K562 (cell line): ENCODE results near the gene ZCWPW1. TPM values are rescaled to one million over a fixed set of nuclear protein-coding genes. Genes with fewer than 3 reads are reported as not detected.

Source experiments
- ATAC-seq: fragments of 200-7000 bp; cut with Tn5 transposase; 3 replicates; pipeline ENCODE4 v1.9.1; 2020; ENCODE audit warnings: moderate library complexity
- BruUV-seq: library from RNA; stranded (reverse); fragments of 400-500 nt; replicated peaks from 2 replicates; lab custom pipeline; 2021; lab: Mats Ljungman, UMichigan
- CTCF ChIA-PET: fragments of 300-600 bp; formaldehyde crosslinking; extraction: SDS; loops from one replicate; lab custom pipeline; 2021; ENCODE audit warnings: low intra/inter-chr PET ratio; lab: Yijun Ruan, JAX
- POLR2A ChIA-PET: fragments of 300-600, 350-650 bp; sonication (Branson Sonifier 250); formaldehyde crosslinking; extraction: SDS; loops from one replicate; lab custom pipeline; 2021; ENCODE audit warnings: antibody characterized with exemption, inconsistent platforms; lab: Yijun Ruan, JAX
- DNase-seq, 4 experiments: peaks; one replicate each; pipeline versions ENCODE4 v3.0.0 to v3.0.0-alpha.2; 2011 to 2018; ENCODE audit warnings: low spot score in 3 of 4, mixed read lengths in 3 of 4; ENCODE audit errors: extremely low read depth in 1 of 4
- FAIRE-seq: peaks from 2 replicates; lab custom pipeline; 2011; peaks lifted over from hg19 to GRCh38; lab: Jason Lieb, UNC
- H2AFZ ChIP-seq: 2 replicates; pipeline ENCODE4 v1.6.0; 2011; ENCODE audit warnings: low read depth, low read length, control low read depth, inconsistent platforms
- H3K27ac ChIP-seq: fragments of 200-600 bp; 3 replicates; pipeline ENCODE4 v1.8.0; 2011; ENCODE audit warnings: low read depth, mild to moderate bottlenecking, control low read depth, inconsistent platforms, low read length, moderate library complexity, mixed read lengths; ENCODE audit errors: extremely low read depth
- H3K27me3 ChIP-seq, 2 experiments: fragments of 300-600 bp in 1 of 2; 2 replicates in 1 of 2; 3 replicates in 1 of 2; pipeline versions ENCODE4 v1.6.0 to v1.8.0; 2011; ENCODE audit warnings: inconsistent platforms in 2 of 2, low read length in 2 of 2, mild to moderate bottlenecking in 1 of 2, mixed read lengths in 1 of 2, moderate library complexity in 1 of 2; ENCODE audit not compliant: control insufficient read depth in 2 of 2, insufficient read depth in 2 of 2
- H3K36me3 ChIP-seq: fragments of 300-600 bp; 3 replicates; pipeline ENCODE4 v1.8.0; 2011; ENCODE audit warnings: mild to moderate bottlenecking, low read length, inconsistent platforms; ENCODE audit not compliant: control insufficient read depth, insufficient read depth
- H3K4me1 ChIP-seq, 2 experiments: fragments of 200-600 bp in 1 of 2; replicated peaks in 1 of 2; 2 replicates in 1 of 2; 3 replicates in 1 of 2; pipeline versions ENCODE4 v1.5.1 to v1.8.0; 2011; ENCODE audit warnings: inconsistent platforms in 2 of 2, low read length in 2 of 2, mild to moderate bottlenecking in 1 of 2, mixed read lengths in 1 of 2, moderate library complexity in 1 of 2; ENCODE audit not compliant: control insufficient read depth in 2 of 2, insufficient read depth in 2 of 2
- H3K4me2 ChIP-seq: 2 replicates; pipeline ENCODE4 v1.6.1; 2011; ENCODE audit warnings: low read length, control low read depth, inconsistent platforms, mixed read lengths; ENCODE audit not compliant: insufficient read depth
- H3K4me3 ChIP-seq: fragments of 200-600 bp; sonication (generic), shearing (Covaris generic); 2 replicates; pipeline ENCODE4 v1.5.1; 2016; ENCODE audit warnings: control low read depth, inconsistent platforms
- H3K79me2 ChIP-seq: fragments of 200-600 bp; 3 replicates; pipeline ENCODE4 v1.8.0; 2011; ENCODE audit warnings: low read length, inconsistent platforms; ENCODE audit not compliant: control insufficient read depth, insufficient read depth
- H3K9ac ChIP-seq, 2 experiments: 2 replicates each; pipeline versions ENCODE4 v1.6.0 to v1.6.1; 2011; ENCODE audit warnings: low read depth in 2 of 2, low read length in 2 of 2, control low read depth in 1 of 2, inconsistent platforms in 1 of 2, mild to moderate bottlenecking in 1 of 2, mixed read lengths in 1 of 2; ENCODE audit not compliant: insufficient read depth in 1 of 2
- H3K9me1 ChIP-seq: one replicate; pipeline ENCODE4 v1.6.0; 2011; ENCODE audit warnings: inconsistent platforms, mild to moderate bottlenecking, low read length, moderate library complexity; ENCODE audit not compliant: control insufficient read depth, insufficient read depth
- H3K9me3 ChIP-seq: replicated peaks from 2 replicates; pipeline ENCODE4 v1.5.1; 2011; ENCODE audit warnings: low read depth, low read length, inconsistent platforms; ENCODE audit not compliant: control insufficient read depth, insufficient read depth
- H4K20me1 ChIP-seq: replicated peaks from 2 replicates; pipeline ENCODE4 v1.6.1; 2011; ENCODE audit warnings: low read length, inconsistent platforms, mixed read lengths; ENCODE audit not compliant: control insufficient read depth, insufficient read depth
- E2F6 ChIP-seq, 2 experiments: IDR thresholded peaks; 2 replicates each; pipeline ENCODE4 v1.6.1; 2011; ENCODE audit warnings: borderline replicate concordance in 1 of 2, control low read depth in 1 of 2, low read depth in 1 of 2, low read length in 1 of 2, mild to moderate bottlenecking in 1 of 2, mixed read lengths in 1 of 2, moderate library complexity in 1 of 2; ENCODE audit not compliant: insufficient read depth in 1 of 2, insufficient read length in 1 of 2, poor library complexity in 1 of 2, severe bottlenecking in 1 of 2; ENCODE audit errors: extremely low read depth in 1 of 2
- PHF8 ChIP-seq: fragments of 200-600 bp; sonication (generic); IDR thresholded peaks from 2 replicates; pipeline ENCODE4 v1.6.1; 2012; ENCODE audit warnings: mixed run types, mild to moderate bottlenecking, inconsistent platforms, low read length, moderate library complexity, borderline replicate concordance
- U2AF1 ChIP-seq: fragments of 200-400 bp; formaldehyde crosslinking; optimal IDR thresholded peaks from 2 replicates; pipeline ENCODE3; 2017; ENCODE audit warnings: mild to moderate bottlenecking, low read depth, low read length, moderate library complexity
- ZNF121 ChIP-seq: sonication (generic); formaldehyde crosslinking; conservative IDR thresholded peaks from 2 replicates; pipeline ENCODE4 v1.8.0; 2022; ENCODE audit warnings: missing genetic modification reagents
- WGBS: fragments of 100-300 bp; shearing (Covaris generic); methylation state at CpG from one replicate; pipeline ENCODE4 v1.1.6; 2016; ENCODE audit warnings: low coverage, mixed read lengths; ENCODE audit not compliant: insufficient coverage; ENCODE audit errors: missing lambda C conversion rate; 5-methylcytosine and 5-hydroxymethylcytosine counted together
- in situ Hi-C: fragments of 300-500 bp; cut with MboI; formaldehyde crosslinking; loops from 4 replicates; pipeline ENCODE4 v1.15.0; 2018; ENCODE audit warnings: inconsistent platforms, mixed read lengths
- intact Hi-C: fragments of 100-400 bp; cut with micrococcal nuclease; formaldehyde crosslinking; loops from 2 replicates; pipeline ENCODE4 v1.14.2; 2022
- polyA plus RNA-seq, 8 experiments: library from polyadenylated mRNA; depleted of rRNA in 4 of 8; stranded (reverse) in 5 of 8; unstranded in 3 of 8; fragments of >200 nt; fragmentation: Nextera tagmentation in 2 of 8; fragmentation: Illumina TruSeq in 1 of 8; extraction: Ambion mirVana in 2 of 8; extraction: Trizol in 1 of 8; gene quantifications; 2 replicates each; pipeline versions ENCODE4 v1.2.1 to v1.2.3, GENCODE V29; 2011 to 2014; ENCODE audit warnings: inconsistent platforms in 1 of 8, missing spikeins in 1 of 8
- total RNA-seq, 7 experiments: library from RNA; depleted of rRNA in 6 of 7; stranded (reverse); fragments of >200 nt in 6 of 7; fragmentation: Illumina TruSeq in 2 of 7; extraction: Trizol in 2 of 7; gene quantifications; 2 replicates each; pipeline versions ENCODE4 v1.2.1 to v1.2.3, GENCODE V29; 2011 to 2021; ENCODE audit warnings: low replicate concordance in 1 of 7

ZCWPW1 gene
- total and polyA plus RNA-seq, 9 of the 15 experiments (the other 6 are each of a cell fraction or from before 2014, with no cell fraction given) = 0.18 to 1.7 (median 1.2) TPM

DNA sequence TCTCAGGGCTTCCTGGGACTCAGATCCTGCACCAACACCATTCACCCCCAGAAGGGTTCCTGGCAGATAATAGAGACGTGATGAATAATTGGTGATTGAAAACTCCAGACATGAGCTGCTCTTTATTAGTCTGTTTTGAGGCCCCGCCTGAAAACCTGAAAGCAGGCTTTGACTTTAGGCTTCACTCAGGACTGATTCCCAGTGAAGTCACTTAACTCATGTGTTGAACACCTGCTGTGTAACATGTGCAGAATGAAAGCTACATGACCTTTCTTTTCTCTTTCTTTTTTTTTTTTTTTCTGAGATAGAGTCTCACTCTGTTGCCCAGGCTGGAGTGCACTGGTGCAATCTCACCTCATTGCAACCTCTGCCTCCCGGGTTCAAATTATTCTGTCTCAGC is 26.7 kb upstream of the ZCWPW1 start:
- WGBS = 61% methylated on average over 3 of the region's 3 CpGs
- Histone ChIP-seq H3K79me2 (peaks cover 2% of the 10 kb centered on the region; the same call in 2 of the 3 replicates), H3K9me1 (no peaks in the 10 kb centered on the region), H3K9me3 (no peaks in the 10 kb centered on the region), H3K27me3 (no peaks in the 10 kb centered on the region), H3K4me3 (no peak overlapping the region), H3K4me1 (peaks cover 3 to 23% of the 10 kb centered on the region in 2 experiments; a peak in 3 of 5 replicates), H4K20me1 (no peaks in the 10 kb centered on the region), H3K9ac (no peak overlapping the region; a peak in 1 of 4 replicates), H3K27ac (no peak overlapping the region), H3K4me2 (no peak overlapping the region), H3K36me3 (no peaks in the 10 kb centered on the region), H2AFZ (peak overlapping the region; percentile 46; the same call in 1 of the 2 replicates)
- intact Hi-C loops = no loop called here
- ChIA-PET POLR2A (interaction anchor here (0.9 to 3.3 kb wide), 6 partner anchors 9 to 108 kb away, joined by 3 to 20 read pairs (median 8); partner anchors contain the start of genes MEPCE and ZCWPW1), CTCF (interaction anchor here (0.9 kb wide), 1 partner anchor 11 kb away, joined by 3 read pairs; no protein-coding TSS in a partner anchor)
- FAIRE-seq = no peak
- no peak for TF ChIP-seq E2F6 (IDR thresholded peaks at IDR 0.05; ENCODE audit: borderline replicate concordance in 1 of 2, extremely low read depth in 1 of 2, insufficient read depth in 1 of 2, insufficient read length in 1 of 2, low read depth in 1 of 2, low read length in 1 of 2, poor library complexity in 1 of 2, severe bottlenecking in 1 of 2)
- TF ChIP-seq PHF8 = no peak
- TF ChIP-seq ZNF121 (CRISPR knock-in tag) = peak; percentile 27; the same call in 1 of the 2 replicates
- no peak for TF ChIP-seq U2AF1
- no peak for ATAC-seq
- no peak for DNase-seq
- BruUV-seq = no TSS peak
- in situ Hi-C loops = loop anchor here (25.0 kb wide), 1 partner anchor 107 kb away; the partner anchor contains the start of gene SAP25
